Effector memory CD4-positive, alpha-beta T cell (primary cell): ENCODE measurements around the gene CACNA2D1.

Experiments
- DNase-seq, 3 donors: peaks; one replicate each; pipeline ENCODE4 v3.0.0-alpha.2; 2020
- H3K27ac ChIP-seq: 2 replicates; pipeline ENCODE4 v1.7.0; 2013; ENCODE audit warnings: mild to moderate bottlenecking, low read length, moderate library complexity; ENCODE audit not compliant: insufficient read depth, poor library complexity, severe bottlenecking
- H3K27me3 ChIP-seq: replicated peaks from 2 replicates; pipeline ENCODE4 v1.7.0; 2013; ENCODE audit warnings: mild to moderate bottlenecking, low read length; ENCODE audit not compliant: insufficient read depth, control insufficient read depth, poor library complexity, severe bottlenecking
- H3K36me3 ChIP-seq: 2 replicates; pipeline ENCODE4 v1.7.0; 2013; ENCODE audit warnings: mild to moderate bottlenecking, low read length, moderate library complexity; ENCODE audit not compliant: control insufficient read depth, insufficient read depth
- H3K4me1 ChIP-seq: 2 replicates; pipeline ENCODE4 v1.7.0; 2013; ENCODE audit warnings: low read length, mild to moderate bottlenecking; ENCODE audit not compliant: control insufficient read depth, insufficient read depth, poor library complexity, severe bottlenecking
- H3K4me3 ChIP-seq: 2 replicates; pipeline ENCODE4 v1.7.0; 2013; ENCODE audit warnings: low read length, low read depth, mild to moderate bottlenecking; ENCODE audit not compliant: insufficient read depth, poor library complexity, severe bottlenecking
- H3K9me3 ChIP-seq: 2 replicates; pipeline ENCODE4 v1.7.0; 2013; ENCODE audit warnings: mild to moderate bottlenecking, low read length, moderate library complexity; ENCODE audit not compliant: control insufficient read depth

Gene CACNA2D1

GRCh38 chr7:82053453-82054032 lies 390.0 kb downstream of the CACNA2D1 start:
- no peaks in the 10 kb centered on the region for H3K36me3 ChIP-seq
- DNase-seq, result no peak
- H3K27ac ChIP-seq, result no peak overlapping the region
- H3K4me3 ChIP-seq, result no peak overlapping the region
- no peaks in the 10 kb centered on the region for H3K9me3 ChIP-seq
- H3K4me1 ChIP-seq, result no peaks in the 10 kb centered on the region
- no peaks in the 10 kb centered on the region for H3K27me3 ChIP-seq

- Histone ChIP-seq H3K27ac (no peak overlapping the region), H3K4me1 (no peaks in the 10 kb centered on the region), H3K27me3 (no peaks in the 10 kb centered on the region), H3K4me3 (no peak overlapping the region), H3K9me3 (no peaks in the 10 kb centered on the region), H3K36me3 (no peaks in the 10 kb centered on the region)
- DNase-seq, result no peak
Measured at GRCh38 chr7:82051601-82052000, 392.0 kb downstream of the CACNA2D1 start.

- Histone ChIP-seq H3K27me3 (no peaks in the 10 kb centered on the region), H3K4me1 (no peaks in the 10 kb centered on the region), H3K36me3 (no peaks in the 10 kb centered on the region), H3K4me3 (no peak overlapping the region), H3K9me3 (no peaks in the 10 kb centered on the region), H3K27ac (no peak overlapping the region)
- no peak for DNase-seq
Measured at GRCh38 chr7:82050792-82051191, 392.8 kb downstream of the CACNA2D1 start.

- Histone ChIP-seq H3K36me3 (no peaks in the 10 kb centered on the region), H3K9me3 (no peaks in the 10 kb centered on the region), H3K27ac (no peak overlapping the region), H3K4me1 (no peaks in the 10 kb centered on the region), H3K27me3 (no peaks in the 10 kb centered on the region), H3K4me3 (no peak overlapping the region)
- no peak for DNase-seq
Measured at GRCh38 chr7:82049891-82050533, 393.6 kb downstream of the CACNA2D1 start.

GRCh38 chr7:82049442-82049841 lies 394.1 kb downstream of the CACNA2D1 start:
- Histone ChIP-seq H3K9me3 (no peaks in the 10 kb centered on the region), H3K4me3 (no peak overlapping the region), H3K27me3 (no peaks in the 10 kb centered on the region), H3K4me1 (no peaks in the 10 kb centered on the region), H3K27ac (no peak overlapping the region), H3K36me3 (no peaks in the 10 kb centered on the region)
- no peak for DNase-seq

- Histone ChIP-seq H3K27me3 (no peaks in the 10 kb centered on the region), H3K4me1 (no peaks in the 10 kb centered on the region), H3K9me3 (no peaks in the 10 kb centered on the region), H3K27ac (no peak overlapping the region), H3K4me3 (no peak overlapping the region), H3K36me3 (no peaks in the 10 kb centered on the region)
- no peak for DNase-seq
Measured at GRCh38 chr7:82044497-82045080, 399.0 kb downstream of the CACNA2D1 start.

GRCh38 chr7:82039621-82040020 lies 404.0 kb downstream of the CACNA2D1 start:
- no peaks in the 10 kb centered on the region for H3K36me3 ChIP-seq
- H3K9me3 ChIP-seq, result no peaks in the 10 kb centered on the region
- H3K27me3 ChIP-seq, result no peaks in the 10 kb centered on the region
- H3K27ac ChIP-seq, result no peak overlapping the region
- no peak overlapping the region for H3K4me3 ChIP-seq
- no peak for DNase-seq
- H3K4me1 ChIP-seq, result no peaks in the 10 kb centered on the region

GRCh38 chr7:82036146-82036886 lies 407.3 kb downstream of the CACNA2D1 start:
- H3K4me3 ChIP-seq, result no peak overlapping the region
- H3K27me3 ChIP-seq, result no peaks in the 10 kb centered on the region
- DNase-seq, result no peak
- no peaks in the 10 kb centered on the region for H3K36me3 ChIP-seq
- H3K9me3 ChIP-seq, result no peaks in the 10 kb centered on the region
- no peaks in the 10 kb centered on the region for H3K4me1 ChIP-seq
- no peak overlapping the region for H3K27ac ChIP-seq

- H3K27me3 ChIP-seq, result no peaks in the 10 kb centered on the region
- no peak overlapping the region for H3K27ac ChIP-seq
- H3K4me1 ChIP-seq, result no peaks in the 10 kb centered on the region
- H3K4me3 ChIP-seq, result no peak overlapping the region
- DNase-seq, result no peak
- no peaks in the 10 kb centered on the region for H3K36me3 ChIP-seq
- H3K9me3 ChIP-seq, result no peaks in the 10 kb centered on the region
Measured at GRCh38 chr7:82035456-82035855, 408.1 kb downstream of the CACNA2D1 start.

- Histone ChIP-seq H3K27me3 (no peaks in the 10 kb centered on the region), H3K4me3 (no peak overlapping the region), H3K36me3 (no peaks in the 10 kb centered on the region), H3K4me1 (no peaks in the 10 kb centered on the region), H3K9me3 (no peaks in the 10 kb centered on the region), H3K27ac (no peak overlapping the region)
- DNase-seq, result no peak
Measured at GRCh38 chr7:82032901-82033300, 410.7 kb downstream of the CACNA2D1 start.
